ENCODE measurements around the gene RPRD2.

- TF ChIP-seq CTCF (IDR thresholded peaks at IDR 0.05) (no peak), POLR2A (IDR thresholded peaks at IDR 0.05) (no peak)
Measured at GRCh38 chr1:150346316-150346715, 17.6 kb upstream of the RPRD2 start.
